Measurements from ENCODE around the gene LYRM4.
"Not testable (repeated sequence)": the region's sequence is repeated elsewhere in the genome, so short reads cannot be mapped to it uniquely, and the experiment has no call there.

LYRM4 gene

DNA sequence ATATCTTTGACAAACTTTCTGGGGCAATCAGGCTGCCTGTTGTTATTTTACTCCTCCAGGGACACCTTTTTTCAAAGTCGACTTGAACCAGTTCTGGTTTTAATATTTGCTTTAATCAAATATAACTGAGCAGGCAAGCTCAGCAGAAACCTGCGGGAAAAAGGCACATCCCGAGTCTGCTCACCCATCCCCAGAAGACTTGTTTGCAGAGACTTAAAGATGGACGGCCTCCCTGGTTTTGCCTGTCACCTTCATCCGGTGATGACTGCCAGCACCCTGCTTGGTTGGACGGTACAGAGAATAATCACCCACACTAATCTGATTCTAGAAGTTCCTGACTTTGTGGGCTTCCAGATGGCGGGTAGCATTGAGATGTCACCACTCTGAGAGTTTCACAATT lies 138.8 kb downstream of the LYRM4 start:
- DNase-seq (ENCODE audit: low spot score) = no peak

DNA sequence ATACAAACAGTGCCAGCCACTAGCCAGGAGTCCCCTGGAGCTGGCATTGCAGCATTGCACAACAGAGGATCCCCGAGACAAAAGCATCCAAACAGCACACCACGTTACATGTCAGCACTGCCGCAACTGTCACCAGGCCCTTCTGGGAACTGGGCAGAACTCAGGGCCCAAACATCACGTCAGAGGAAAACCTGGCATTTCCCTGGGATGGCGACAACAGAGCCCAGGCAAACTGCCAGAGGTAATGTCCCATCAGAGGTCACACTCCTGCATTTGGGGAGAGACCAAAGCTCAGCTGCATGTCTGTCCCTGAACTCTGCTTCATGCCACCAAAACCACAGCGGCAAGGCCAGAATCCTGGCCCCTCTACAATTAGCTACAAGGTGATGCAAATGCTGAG lies 139.3 kb downstream of the LYRM4 start:
- DNase-seq (ENCODE audit: low spot score) = no peak

DNA sequence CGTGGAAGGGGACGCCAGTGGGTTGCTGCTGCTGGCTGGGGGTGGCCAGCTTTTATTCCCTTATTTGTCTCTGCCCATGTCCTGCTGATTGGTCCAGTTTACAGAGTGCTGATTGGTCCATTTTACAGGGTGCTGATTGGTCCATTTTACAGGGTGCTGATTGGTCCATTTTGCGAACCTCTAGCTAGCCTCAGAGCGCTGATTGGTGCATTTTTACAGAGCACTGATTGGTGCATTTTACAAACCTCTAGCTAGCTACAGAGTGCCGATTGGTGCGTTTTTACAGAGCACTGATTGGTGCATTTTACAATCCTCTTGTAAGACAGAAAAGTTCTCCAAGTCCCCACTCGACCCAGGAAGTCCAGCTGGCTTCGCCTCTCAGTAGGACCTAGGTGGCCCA lies 140.2 kb downstream of the LYRM4 start:
- DNase-seq (ENCODE audit: low spot score) = not testable (repeated sequence)

DNA sequence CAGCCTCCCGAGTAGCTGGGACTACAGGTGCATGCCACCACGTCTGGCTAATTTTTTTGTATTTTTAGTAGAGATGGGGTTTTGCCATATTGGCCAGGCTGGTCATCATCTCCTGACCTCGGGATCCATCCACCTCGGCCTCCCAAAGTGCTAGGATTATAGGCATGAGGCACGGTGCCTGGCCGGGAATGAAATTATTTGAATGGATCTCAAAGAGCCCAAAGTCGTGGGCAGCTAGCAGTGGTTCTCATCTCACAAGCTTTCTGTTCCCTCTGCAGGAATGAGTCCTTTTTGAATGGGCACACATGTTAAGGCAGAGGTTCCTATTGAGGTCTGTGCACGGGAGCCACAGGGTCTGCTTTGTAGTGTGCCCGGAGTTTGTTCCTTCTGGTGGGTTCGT lies 140.7 kb downstream of the LYRM4 start:
- DNase-seq (ENCODE audit: low spot score) = no peak

DNA sequence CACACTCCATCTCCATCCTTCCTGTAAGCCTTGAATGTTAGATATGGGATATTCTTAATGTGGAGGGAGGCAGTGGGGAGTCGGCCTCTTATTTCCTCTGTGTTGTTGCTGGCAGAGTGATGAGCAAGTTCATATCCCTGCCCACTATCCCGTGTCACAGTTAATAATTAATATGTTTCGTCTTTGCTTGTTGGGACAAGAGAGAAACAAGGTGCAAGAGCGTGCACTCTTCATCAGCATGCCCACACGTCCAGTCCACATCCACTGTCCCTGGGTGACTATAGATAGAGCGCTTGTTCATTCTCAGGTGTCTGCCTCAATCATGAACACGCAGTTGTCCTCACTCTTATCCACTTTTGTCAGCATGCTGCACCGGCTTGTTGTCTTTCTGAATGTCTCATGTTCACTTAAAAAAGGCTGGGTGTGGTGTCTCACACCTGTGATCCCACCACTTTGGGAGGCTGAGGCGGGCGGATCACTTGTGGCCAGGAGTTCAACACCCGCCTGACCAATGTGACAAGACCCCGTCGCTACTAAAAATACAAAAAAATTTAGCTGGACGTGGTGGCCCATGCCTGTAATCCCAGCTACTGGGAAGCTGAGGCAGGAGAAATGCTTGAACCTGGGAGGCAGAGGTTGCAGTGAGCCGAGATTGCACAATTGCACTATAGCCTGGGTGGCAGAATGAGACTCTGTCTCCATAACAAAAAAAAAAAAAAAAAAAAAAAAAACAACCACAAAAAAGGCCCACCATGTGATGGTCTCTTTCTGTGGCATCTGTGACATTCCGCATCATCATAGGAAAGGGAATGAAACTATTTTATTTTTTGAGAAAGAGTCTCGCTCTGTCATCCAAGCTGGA lies 141.4 kb downstream of the LYRM4 start:
- DNase-seq (ENCODE audit: low spot score) = no peak

DNA sequence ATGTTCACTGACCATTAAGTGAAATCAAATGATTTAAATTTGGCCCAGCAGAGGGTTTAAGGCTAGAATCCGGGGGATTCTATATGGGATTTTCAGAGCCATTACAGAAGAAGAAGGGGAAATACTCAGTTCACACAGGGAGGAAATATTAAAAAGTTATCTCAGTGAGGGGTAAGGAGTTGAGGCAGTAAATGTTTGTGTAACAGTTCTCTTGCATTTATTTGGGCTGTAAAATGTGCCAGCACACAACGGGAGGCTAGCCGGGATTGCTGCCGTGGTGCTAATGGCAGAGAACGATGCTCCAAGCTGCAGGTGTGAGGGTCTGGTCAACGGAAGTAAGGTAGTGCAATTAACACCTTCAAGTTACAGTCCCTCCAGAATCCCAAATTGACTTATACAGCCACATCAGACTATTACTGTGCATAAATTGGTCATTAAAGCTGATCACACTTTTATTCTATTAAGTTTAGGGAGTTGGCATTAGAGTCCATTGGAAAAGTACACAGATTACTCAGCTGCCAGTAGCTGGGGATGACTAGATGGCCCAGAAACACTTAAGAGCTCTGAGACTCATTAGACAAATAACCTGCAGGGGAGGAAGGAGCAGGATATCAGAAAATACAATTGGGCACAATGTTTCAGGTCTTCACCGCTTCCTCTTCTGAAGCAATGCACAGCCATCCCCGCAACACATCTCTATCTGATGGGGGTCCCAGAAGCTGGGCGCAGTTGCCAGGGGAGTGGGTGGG lies 144.3 kb downstream of the LYRM4 start:
- no peak for DNase-seq (ENCODE audit: low spot score)

DNA sequence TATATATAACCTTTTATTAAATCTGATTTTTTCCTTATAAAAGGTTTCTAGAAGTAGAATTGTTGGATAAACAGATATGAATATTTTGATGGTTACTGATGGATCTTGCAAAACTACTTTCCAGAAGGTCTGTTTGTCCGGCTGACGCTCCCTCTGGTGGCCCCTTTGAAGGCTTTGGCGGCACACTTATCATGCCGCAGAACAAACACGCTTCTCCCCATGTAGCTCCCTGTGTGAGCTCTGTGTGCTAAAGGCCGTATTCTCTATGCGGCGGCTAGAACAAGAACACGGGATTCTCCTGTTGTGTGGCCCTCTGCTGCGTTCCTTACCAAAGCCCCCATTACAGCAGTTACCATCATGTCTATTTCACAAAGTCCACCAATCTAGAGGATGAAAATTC lies 145.6 kb downstream of the LYRM4 start:
- DNase-seq (ENCODE audit: low spot score) = no peak

DNA sequence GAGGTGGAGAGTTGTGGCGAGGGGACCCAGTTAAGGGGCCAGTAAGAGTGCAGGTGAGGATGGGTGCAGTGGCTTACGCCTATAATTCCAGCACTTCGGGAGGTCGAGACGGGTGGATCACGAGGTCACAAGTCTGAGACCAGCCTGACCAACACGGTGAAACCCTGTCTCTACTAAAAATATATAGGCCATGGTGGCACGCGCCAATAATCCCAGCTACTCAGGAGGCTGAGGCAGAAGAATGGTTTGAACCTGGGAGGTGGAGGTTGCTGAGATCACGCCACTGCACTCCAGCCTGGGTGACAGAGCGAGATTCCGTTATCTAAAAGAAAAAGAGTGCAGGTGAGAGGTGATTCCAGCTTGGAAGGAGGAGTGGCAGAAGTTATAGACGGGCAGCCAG lies 147.7 kb downstream of the LYRM4 start:
- DNase-seq (ENCODE audit: low spot score) = no peak

DNA sequence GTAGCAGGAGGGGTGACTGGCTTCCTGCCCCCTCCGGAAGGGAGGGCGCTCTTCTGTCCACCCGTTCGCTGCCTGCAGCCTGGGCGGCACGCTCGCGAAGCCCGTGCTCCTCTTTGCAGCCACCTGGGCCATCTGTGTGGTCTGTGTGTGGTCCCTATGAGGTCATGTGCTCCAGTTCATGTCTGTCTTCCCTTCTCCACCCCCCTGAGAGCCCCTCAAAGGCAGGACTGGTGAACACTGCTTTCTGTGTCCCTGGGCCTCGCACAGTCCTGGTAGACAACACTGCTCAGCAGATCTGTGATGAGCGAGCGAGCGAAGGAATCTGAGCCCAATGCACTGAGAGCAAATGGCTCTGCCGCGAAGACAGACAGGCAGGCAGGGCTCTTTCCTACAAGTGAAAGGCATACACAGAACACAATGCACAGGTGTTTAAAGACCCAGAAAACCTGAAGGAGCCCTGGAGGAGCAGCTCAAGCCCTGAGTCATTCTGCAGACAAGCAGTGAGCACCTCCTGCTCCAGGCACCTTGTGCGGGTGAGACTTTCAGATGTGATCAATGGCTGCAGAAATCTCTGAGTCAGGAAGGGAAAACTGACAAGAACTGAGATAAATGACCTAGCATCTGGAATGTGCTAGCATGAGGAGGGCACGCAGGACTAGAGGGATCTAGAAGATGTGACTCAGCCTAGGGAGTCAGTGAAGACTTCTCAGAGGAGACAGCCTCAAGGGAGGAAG lies 148.5 kb downstream of the LYRM4 start:
- DNase-seq (ENCODE audit: low spot score) = no peak

DNA sequence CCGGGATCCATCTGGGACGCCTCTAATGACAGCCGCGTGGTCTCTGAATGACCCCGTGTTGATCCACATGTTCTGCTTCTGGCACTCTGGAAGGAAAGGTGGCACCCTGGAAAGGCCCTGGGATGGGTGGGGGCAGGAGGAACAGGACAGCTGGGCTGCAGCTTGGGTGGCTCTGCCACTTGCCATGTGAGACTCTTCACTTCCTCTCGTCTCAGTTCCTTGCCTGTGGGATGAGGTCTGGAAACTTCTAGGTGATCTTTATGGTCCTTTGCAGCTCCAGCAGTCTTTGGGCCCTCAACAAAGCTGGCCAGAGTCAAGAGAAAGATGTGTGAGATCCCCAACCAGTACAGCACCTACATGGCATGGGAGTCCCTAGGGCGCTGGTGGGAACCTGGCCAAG lies 149.1 kb downstream of the LYRM4 start:
- DNase-seq (ENCODE audit: low spot score) = no peak

DNA sequence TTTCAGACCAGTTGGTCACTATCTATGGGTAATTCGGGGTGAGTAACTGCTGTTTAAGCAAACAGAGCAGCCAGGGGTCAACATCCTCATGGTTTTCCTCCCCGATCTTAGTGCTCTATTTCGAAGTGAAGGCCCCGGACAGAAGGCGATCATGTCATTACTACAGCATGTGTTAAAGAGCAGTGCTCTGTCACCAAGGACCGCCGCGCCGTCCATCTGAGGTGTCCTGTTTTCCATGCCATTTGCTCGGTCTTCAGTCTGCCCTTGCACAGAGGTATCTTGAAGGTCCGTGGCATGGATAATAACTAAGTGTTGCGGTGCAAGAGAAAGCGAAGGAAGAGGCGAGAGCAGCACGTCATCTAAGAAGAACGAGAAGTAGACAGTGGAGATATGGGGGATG lies 150.5 kb downstream of the LYRM4 start:
- no peak for DNase-seq (ENCODE audit: low spot score)

DNA sequence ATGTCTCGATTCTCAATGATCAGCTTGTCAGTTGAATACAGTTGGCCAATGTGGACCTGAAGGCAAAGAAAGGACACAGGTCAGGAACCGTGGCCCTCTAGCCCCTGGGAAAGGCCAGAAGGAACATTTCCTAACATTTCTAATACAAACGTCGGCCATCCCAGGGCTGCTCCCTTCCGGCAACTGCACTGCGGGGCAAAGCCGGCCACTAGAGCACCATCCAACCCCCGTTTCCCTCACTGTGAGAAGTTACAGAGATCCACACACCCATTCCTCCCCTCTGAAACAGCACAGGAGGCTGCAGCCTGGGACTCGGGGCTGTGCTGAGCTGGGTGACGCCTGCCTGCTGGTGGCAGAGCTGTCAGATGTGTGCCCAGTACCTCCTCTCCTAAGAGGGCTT lies 151.3 kb downstream of the LYRM4 start:
- no peak for DNase-seq (ENCODE audit: low spot score)

DNA sequence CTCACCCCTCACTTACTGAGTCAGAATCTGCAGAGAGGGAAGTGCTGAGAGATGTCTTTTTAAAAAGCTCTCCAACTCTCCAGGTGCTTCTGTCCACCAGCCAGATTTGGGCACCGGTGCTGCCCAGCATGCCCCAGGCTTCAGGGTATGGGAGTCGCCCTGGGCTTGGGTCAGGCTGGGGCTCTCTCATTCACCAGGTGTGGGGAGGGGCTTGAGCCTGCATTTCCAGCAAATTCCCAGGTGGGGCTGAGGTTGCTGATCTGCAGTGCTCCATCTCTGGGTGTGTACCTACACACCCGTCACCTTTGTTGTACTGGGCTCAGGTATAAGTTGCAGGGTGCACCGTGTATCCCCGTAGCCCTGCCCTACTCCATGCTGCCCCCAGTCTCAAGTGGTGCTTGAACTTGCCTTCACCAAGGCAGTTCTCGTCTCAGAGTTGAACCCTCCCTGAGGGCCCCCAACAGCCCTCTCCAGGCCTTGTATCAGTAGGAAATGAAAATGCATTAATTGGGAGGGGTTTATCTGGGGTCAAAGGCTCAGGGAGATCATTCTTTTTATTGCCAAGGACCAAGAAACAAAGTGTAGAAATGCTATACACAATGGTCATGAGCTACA lies 152.1 kb downstream of the LYRM4 start:
- DNase-seq (ENCODE audit: low spot score) = no peak

DNA sequence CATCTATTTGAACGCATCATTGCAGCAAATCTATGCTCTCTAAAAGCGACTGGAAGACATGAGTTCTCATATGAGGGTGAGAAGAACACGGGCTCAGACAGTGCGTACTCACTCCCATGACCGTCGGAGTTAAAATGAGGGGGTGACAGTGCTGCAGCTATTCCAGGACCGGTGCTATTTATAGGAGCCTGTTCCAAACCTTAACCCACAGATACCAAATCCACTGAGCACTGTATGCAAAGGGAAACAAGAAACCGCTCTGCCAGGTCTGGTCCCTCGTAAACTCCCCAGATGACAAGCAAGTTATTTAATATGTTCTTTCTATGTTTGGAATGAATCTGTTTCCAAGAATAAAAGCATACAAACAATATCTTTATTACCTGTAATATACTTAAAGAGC lies 152.7 kb downstream of the LYRM4 start:
- DNase-seq (ENCODE audit: low spot score) = no peak

DNA sequence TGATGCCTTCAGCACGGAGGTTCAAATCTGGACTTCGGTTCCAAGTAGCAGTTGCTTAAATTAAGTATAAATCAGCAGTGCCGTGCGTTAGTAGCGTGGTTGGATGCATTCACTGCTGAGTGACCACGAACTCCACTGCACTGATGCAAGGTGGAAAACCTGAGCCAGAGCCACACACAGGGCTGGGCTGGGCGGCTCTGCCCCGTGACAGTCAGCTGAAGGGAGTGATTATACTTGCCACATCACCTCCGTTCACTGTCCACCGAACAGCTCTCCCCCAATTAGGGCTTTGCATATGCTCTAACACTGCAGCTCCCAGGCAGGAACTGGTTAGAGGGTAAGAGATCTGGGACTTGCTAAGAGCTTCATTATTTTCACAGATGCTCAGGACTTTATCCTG lies 153.4 kb downstream of the LYRM4 start:
- no peak for DNase-seq (ENCODE audit: low spot score)

DNA sequence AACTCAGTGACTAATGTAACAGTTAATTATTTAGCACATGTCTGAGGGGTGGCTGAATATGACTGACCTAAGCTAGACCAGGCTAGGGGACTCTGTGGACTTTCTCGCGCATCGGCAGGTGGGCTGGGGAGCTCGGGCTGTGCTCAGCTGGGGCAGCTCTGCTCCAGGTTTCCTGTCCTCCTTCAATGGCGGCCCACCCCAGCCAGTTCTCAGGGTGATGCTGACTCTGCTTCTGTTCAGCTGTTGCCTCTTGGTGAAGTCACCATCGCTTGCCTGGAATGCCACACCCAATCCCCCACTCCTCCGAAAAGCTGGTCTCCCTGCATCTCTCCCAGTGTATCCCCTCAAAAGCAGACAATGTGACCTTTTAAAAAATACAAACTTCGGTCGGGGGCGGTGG lies 155.6 kb downstream of the LYRM4 start:
- DNase-seq (ENCODE audit: low spot score) = no peak

DNA sequence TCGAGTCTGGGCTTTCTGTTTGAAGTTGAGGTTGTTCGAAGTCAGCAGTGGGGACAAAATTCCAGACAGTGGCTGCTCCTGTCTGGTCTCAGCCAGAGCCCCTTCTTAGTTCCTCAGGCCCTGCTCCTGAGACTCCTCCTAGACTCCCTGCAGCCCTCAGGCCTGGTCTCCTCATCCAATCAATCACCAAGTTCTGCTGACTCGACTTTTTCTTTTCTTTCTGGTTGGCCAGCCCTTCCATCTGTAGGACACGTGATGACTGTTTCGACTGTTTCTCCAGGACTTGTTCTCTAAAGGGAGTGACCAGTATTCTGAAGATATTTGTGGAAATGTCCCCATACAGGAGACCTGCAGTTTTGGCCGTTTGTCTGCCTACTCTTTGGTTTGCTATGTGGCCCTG lies 156.1 kb downstream of the LYRM4 start:
- DNase-seq (ENCODE audit: low spot score) = no peak

DNA sequence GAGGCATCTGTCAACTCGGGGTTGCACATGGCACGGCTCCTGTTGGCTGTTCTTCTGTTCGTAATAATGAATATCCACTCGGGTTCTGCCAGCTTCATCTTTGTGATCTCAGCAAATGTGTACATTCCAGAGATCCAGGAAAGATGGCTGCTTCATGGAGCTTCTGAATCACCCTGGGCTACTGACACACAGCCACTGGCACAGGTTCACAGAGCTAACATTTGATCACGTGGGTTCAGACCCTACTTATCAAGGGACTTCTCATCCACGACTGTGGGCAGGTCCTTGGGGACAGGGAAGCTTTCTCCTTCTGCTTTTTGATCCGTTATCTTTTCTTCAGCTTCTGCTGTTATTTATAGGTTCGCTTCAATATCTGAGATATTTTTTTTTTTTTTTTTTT lies 157.5 kb downstream of the LYRM4 start:
- no peak for DNase-seq (ENCODE audit: low spot score)

DNA sequence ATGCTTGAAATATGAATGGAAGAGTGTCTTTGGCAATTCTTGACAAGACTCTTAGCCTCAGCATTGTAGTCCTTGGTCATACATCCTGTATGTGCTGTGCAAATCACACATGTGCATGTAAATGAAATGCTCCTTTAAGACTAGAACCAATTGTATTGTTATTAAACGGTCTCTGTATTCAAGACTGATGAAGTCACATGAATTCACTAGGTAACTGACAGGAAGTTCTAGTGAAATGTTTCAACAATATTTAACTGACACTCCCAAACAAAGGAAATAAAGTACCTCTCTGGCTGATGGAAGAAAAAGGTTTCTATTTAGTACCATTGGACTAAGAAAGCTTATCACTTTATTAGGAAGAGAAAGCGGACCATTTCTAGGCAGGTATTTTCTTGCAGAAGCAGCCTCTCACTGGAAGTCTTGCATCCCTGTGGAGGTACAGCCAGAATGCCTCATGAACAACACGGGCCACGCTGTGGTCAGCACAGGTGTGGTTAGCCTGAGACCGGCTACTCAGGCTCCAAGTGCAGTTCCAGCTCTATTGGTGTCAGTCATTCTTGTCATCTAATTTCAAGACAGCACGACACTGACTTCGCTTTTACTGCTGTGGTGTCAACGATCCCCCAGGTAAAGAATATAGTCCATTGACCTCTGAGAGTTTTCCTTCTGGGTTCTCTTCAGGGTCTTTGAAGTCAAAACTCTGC lies 158.3 kb downstream of the LYRM4 start:
- DNase-seq (ENCODE audit: low spot score) = no peak

DNA sequence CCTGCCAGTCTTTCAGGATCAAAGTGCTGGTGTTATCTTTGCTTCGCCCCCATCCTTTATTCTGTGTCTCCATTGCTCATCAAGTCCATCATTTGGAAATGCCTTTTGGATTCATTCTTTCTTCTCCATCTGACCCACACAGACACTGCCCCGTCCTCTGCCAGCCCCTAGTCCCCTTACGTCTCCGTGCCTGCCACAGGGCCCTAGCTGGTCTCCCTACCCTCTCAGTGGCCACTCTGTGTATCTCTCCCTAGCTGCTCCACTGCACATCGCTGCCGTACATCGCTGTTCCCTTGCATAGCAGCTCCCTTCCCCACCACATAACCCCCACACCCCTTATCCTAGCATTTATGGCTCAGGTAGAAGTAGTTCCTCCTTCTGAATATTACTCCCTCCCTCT lies 159.9 kb downstream of the LYRM4 start:
- DNase-seq (ENCODE audit: low spot score) = no peak

DNA sequence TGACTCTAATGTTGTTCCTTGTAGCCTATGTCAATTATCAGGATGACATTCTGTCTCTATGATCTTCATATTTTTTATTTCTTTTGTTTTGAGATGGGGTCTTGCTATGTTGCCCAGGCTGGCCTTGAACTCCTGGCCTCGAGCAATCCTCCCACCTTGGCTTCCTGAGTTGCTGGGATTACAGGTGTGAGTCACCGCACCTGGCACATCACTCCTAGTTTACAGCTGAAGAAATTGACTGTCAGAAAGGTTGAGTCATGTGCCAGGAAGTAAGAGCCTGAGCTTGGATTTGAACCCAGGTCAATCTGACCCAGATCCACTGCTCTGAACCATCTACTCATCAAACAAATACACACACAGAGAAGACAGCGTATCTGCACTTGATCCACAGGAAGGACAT lies 161.2 kb downstream of the LYRM4 start:
- no peak for DNase-seq (ENCODE audit: low spot score)
